HepG2 (cell line): ENCODE measurements around the gene RCOR1. TPM values are rescaled to one million over a fixed set of nuclear protein-coding genes. Genes with fewer than 3 reads are reported as not detected.

ENCODE experiments used
- CREB3 ChIP-seq: sonication (generic); formaldehyde crosslinking; IDR thresholded peaks from 2 replicates; pipeline ENCODE4 v1.5.0; 2020; ENCODE audit warnings: missing genetic modification reagents
- FOXA1 ChIP-seq, 2 experiments: fragments of 450-650 bp in 1 of 2; sonication (generic) in 1 of 2; formaldehyde crosslinking in 1 of 2; IDR thresholded peaks; 2 replicates each; pipeline versions ENCODE4 v1.4.0 to v1.6.1; 2016 to 2020; ENCODE audit warnings: missing genetic modification reagents in 1 of 2
- PRMT3 ChIP-seq: sonication (generic); formaldehyde crosslinking; IDR thresholded peaks from 2 replicates; pipeline ENCODE4 v1.8.1; 2022; ENCODE audit warnings: low read depth, mild to moderate bottlenecking, moderate library complexity, missing genetic modification reagents, borderline replicate concordance
- TRIM24 ChIP-seq: sonication (generic); formaldehyde crosslinking; IDR thresholded peaks from 2 replicates; pipeline ENCODE4 v1.8.0; 2022; ENCODE audit warnings: mild to moderate bottlenecking, missing genetic modification reagents
- ZBTB43 ChIP-seq: sonication (generic); formaldehyde crosslinking; conservative IDR thresholded peaks from 2 replicates; pipeline ENCODE4 v1.4.0; 2020; ENCODE audit warnings: missing genetic modification reagents
- ZGPAT ChIP-seq: IDR thresholded peaks from 2 replicates; pipeline ENCODE4 v1.6.1; 2016; ENCODE audit warnings: mild to moderate bottlenecking
- ZNF407 ChIP-seq: sonication (generic); formaldehyde crosslinking; IDR thresholded peaks from one replicate; pipeline ENCODE4 v1.5.1; 2020; ENCODE audit warnings: mild to moderate bottlenecking, missing genetic modification reagents; ENCODE audit errors: not compliant biosample characterization
- ZNF775 ChIP-seq: sonication (generic); formaldehyde crosslinking; IDR thresholded peaks from 2 replicates; pipeline ENCODE4 v1.4.0; 2020; ENCODE audit warnings: missing genetic modification reagents, mild to moderate bottlenecking, moderate library complexity, borderline replicate concordance
- polyA plus RNA-seq, 8 experiments: library from polyadenylated mRNA; depleted of rRNA in 3 of 8; stranded (reverse) in 7 of 8; unstranded in 1 of 8; fragments of >200 nt; fragmentation: Illumina TruSeq in 4 of 8; extraction: Trizol in 4 of 8; gene quantifications; 2 replicates each; pipeline versions ENCODE4 v1.2.1 to v1.2.3, GENCODE V29; 2011 to 2016; ENCODE audit warnings: low read depth in 4 of 8, missing spikeins in 1 of 8, mixed read lengths in 1 of 8; ENCODE audit not compliant: insufficient read depth in 1 of 8
- total RNA-seq, 5 experiments: library from RNA; depleted of rRNA; stranded (reverse); fragments of >200 nt; fragmentation: Illumina TruSeq; extraction: Trizol; gene quantifications; 2 replicates each; pipeline ENCODE4 v1.2.3, GENCODE V29; 2016; ENCODE audit warnings: low read depth in 1 of 5

Gene RCOR1
- total and polyA plus RNA-seq, 2 of the 13 experiments (the other 11 are each of a cell fraction or from before 2014, with no cell fraction given): 10.2 to 11.1 TPM

DNA sequence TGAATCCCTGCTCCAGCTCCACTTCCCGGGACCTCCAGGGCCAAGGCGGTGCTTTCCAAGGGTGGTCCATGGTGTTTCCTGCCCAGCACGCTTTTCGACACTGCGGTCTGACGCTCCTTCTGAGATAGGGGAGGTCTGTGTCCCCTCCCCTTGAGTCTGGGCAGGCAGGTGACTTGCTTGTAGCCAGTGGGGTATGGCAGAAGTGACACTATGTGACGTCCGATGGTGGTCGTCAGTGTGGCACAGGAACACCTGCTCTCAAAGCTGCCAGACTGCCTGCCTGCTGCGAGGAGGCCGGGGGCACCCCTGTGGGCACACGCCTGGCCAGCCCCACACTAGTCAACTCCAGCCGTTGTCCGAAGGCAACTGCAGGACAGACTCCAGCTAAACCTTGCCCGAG lies 168.8 kb downstream of the RCOR1 start (continued):
- TF ChIP-seq ZNF407 (CRISPR knock-in tag) (no peak), TRIM24 (CRISPR knock-in tag) (no peak), FOXA1 (IDR thresholded peaks at IDR 0.05) (no peak), FOXA1 (CRISPR knock-in tag; IDR thresholded peaks at IDR 0.05) (no peak), CREB3 (CRISPR knock-in tag) (no peak), ZNF775 (CRISPR knock-in tag) (no peak), ZGPAT (CRISPR knock-in tag) (no peak), PRMT3 (CRISPR knock-in tag) (no peak), ZBTB43 (no peak)
